Stimulated activated CD4-positive, alpha-beta T cell treated with anti-CD3 and anti-CD28 coated beads, Interleukin-15, amount 100 ng/mL, for 24 hours (primary cell): Measurements from ENCODE around the gene SLC39A8.

Experiments used
- DNase-seq: peaks from one replicate; pipeline ENCODE4 v3.0.0-alpha.2; 2020

Gene SLC39A8

DNA sequence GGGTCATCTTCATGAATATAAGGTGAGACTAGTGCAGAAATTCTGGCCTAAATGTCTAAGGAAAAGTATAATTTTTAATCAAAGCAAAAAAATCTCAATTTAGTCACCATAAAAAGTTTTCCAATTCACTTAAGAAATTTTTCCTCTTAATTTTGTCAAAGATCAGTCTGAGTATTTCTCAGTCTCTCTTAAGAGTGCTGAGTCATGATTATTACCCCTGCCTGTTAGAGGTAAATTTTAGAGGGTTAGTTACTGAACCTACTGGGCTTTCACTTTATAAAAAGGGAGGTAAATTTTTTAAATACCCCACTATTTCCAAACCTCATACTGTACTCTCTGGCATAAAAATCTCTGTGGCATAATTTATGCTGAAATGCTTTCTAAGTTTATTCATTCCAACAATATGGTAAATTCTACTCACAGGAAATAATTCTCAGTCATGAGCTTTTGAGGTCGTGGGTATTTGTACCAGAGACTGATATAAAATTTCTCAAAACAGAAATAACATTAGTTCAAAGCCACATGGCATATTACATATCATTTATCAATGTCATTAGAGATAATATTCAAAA is 122.4 kb downstream of the SLC39A8 start:
- no peak for DNase-seq

DNA sequence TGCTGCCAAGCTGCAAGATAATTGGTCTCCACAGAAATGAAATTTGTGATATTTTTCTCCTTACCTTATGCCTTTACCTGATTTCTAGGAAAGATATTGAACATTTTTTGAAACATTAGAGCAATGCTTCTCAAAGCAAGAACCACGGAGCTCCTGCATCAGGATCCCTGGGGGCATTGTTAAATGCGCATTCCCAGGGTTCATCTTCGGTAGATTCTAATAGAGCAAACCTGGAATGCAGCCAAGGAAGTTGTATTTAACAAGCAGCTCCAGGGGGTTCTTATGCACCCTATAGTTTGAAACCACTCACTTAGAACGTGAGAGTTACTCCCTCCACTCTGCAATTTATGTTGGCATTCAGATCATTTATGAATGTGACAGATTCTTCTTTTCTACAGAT is 126.2 kb downstream of the SLC39A8 start:
- no peak for DNase-seq

DNA sequence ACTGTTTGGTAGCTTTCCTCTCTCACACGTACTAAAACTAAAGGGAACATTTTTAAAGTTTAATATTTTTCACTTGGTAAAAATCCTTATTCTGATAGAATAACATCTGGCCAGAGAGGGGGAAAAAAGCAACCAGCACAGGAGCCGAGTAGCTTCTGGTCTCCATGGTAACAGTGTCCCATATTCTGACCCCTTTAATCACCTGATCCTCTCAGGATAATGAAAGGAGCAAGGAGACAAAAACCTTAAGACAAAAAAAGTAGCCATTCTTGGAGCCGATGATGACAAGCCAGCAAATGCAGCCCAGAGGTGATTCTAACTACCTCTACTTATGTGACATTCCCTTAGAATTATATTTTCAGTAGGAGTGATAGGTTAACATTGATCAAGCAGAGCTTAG is 126.6 kb downstream of the SLC39A8 start:
- DNase-seq = no peak

DNA sequence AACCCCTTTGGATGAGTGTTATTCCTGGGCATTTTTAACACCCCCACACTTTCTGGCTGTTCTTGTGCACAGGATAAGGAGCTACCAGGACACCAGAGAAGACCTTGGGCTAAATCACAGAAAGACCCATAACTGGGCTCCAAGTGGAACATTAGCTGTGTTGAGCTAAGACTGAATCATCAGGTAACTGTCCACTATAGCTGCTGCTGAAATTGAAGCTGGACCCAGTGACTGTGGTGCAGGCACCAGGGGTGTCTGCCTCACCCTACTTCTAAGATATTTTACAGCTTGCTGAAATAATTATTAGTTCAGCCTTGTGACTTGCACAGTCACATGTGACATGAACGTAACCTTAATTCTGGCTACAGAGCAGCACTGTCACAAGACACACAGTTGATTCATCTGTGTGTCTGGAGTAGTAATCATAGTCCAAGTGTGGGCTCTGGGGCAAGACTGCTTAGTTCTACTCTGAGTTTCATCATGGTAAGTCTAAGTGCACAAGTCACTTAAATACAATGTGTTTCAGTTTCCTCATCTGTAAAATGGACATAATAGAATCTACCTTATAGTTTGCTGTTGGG is 127.4 kb downstream of the SLC39A8 start:
- DNase-seq = no peak

DNA sequence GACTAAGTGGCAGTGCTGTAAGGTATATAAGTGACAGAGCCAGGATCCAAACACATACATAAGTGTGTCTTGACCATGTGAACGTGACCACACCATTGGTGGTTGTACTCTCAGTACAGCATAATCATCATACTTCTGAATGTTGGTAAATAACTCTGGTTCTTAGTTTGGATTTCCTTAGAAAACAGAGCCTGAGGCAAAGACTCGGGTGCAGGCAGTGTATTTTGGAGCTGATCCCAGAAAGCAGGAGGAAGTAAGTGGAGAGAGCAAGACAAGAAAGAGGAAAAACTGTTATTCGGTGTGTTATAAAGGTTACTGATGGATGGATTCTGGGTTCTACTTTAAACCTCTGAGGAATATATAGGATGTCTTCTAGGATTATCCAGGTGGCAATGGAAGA is 127.9 kb downstream of the SLC39A8 start:
- no peak for DNase-seq

DNA sequence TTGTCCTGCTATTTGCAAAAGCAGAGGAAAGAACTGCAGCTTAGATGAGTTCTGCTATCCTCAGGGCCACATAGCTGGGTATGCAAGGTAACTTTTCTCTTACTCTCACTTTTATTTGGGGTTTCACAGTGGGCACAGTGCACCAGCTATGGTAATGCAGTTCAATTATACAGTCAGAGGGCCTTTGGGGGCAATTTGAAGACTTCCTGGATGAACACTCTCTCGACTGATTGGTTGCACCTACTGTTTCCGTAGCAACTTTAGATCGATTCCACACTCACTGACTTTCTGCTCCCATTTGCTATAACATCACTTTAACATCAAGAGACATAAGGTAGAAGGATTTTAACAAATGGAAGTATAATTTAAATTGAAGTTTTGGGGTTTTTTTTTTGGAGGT is 128.6 kb downstream of the SLC39A8 start:
- DNase-seq = no peak

DNA sequence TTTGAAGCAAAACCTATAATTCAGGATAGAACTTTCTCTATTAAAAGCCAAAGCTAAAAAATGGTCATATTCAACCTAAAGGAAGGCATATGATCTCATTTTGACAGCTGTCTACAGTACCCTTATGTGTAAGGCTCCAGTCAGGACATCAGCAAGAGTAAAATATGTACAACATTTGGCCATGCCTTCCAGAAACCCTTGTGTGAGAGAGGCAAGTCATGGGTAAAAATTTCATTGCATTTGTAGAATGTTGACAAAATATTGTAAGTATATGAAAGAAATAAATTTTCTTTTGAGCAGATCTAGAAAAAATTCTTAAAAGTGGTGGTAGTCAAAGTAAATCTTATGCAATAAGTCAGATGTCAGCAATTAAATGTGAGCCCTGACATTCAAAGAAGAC is 132.3 kb downstream of the SLC39A8 start:
- no peak for DNase-seq
